ENCODE results near the gene PTPRN2.

The PTPRN2 gene

DNA sequence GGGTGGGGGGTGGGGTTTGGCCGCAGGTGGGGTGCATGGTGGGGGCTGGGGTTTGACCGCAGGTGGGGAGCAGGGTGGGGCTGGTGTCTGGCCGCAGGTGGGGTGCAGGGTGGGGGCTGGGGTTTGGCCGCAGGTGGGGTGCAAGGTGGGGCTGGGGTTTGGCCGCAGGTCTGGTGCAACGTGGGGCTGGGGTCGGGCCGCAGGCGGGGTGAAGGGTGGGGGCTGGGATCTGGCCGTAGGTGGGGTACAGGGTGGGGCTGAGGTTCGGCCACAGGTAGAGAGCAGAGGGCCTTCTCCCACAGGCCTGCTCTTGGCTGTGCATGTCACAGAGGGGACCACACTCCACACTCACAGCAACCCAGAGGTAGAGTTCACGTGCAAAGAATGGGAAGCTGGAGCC, 586.6 kb downstream of the PTPRN2 start:
- no peak for DNase-seq (ENCODE audit: low read depth)
- no peak for TF ChIP-seq POLR2A (IDR thresholded peaks at IDR 0.05; ENCODE audit: extremely low read depth, insufficient read length)
- no peak for TF ChIP-seq MYC (IDR thresholded peaks at IDR 0.05; ENCODE audit: low read depth, low read length)
- TF ChIP-seq, protein P1, sequence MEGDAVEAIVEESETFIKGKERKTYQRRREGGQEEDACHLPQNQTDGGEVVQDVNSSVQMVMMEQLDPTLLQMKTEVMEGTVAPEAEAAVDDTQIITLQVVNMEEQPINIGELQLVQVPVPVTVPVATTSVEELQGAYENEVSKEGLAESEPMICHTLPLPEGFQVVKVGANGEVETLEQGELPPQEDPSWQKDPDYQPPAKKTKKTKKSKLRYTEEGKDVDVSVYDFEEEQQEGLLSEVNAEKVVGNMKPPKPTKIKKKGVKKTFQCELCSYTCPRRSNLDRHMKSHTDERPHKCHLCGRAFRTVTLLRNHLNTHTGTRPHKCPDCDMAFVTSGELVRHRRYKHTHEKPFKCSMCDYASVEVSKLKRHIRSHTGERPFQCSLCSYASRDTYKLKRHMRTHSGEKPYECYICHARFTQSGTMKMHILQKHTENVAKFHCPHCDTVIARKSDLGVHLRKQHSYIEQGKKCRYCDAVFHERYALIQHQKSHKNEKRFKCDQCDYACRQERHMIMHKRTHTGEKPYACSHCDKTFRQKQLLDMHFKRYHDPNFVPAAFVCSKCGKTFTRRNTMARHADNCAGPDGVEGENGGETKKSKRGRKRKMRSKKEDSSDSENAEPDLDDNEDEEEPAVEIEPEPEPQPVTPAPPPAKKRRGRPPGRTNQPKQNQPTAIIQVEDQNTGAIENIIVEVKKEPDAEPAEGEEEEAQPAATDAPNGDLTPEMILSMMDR (IDR thresholded peaks at IDR 0.05; ENCODE audit: low read depth, low read length), result no peak
- TF ChIP-seq, protein P2, sequence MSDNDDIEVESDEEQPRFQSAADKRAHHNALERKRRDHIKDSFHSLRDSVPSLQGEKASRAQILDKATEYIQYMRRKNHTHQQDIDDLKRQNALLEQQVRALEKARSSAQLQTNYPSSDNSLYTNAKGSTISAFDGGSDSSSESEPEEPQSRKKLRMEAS (IDR thresholded peaks at IDR 0.05; ENCODE audit: low read depth, low read length), result no peak
- H3K4me3 ChIP-seq (ENCODE audit: low read depth, low read length), result no peak overlapping the region

DNA sequence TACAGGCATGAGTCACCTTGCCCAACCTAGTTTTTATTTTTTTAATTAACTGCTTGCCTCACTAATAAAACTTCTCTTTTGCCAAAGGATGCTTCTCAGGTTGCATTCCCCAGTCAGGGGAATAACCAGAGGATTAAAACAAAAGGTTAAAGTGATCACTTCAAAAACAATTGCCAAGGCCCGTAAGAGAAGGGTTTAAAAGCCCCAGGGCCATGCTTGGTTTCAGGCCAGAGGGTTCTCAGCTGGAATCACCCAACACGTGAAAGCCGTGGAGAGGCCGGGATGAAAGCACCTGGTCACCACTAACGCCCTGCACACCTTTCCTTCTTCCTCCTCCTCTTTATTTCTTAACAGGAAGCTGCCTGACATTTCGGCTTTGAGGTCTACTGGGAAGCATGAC, 587.5 kb downstream of the PTPRN2 start:
- H3K4me3 ChIP-seq (ENCODE audit: low read depth, low read length), result no peak overlapping the region
- no peak for DNase-seq (ENCODE audit: low read depth)
- TF ChIP-seq, protein P1 (IDR thresholded peaks at IDR 0.05; ENCODE audit: low read depth, low read length), result no peak
- TF ChIP-seq MYC (IDR thresholded peaks at IDR 0.05; ENCODE audit: low read depth, low read length) (no peak), POLR2A (IDR thresholded peaks at IDR 0.05; ENCODE audit: extremely low read depth, insufficient read length) (no peak)
- TF ChIP-seq, protein P2 (IDR thresholded peaks at IDR 0.05; ENCODE audit: low read depth, low read length), result no peak

DNA sequence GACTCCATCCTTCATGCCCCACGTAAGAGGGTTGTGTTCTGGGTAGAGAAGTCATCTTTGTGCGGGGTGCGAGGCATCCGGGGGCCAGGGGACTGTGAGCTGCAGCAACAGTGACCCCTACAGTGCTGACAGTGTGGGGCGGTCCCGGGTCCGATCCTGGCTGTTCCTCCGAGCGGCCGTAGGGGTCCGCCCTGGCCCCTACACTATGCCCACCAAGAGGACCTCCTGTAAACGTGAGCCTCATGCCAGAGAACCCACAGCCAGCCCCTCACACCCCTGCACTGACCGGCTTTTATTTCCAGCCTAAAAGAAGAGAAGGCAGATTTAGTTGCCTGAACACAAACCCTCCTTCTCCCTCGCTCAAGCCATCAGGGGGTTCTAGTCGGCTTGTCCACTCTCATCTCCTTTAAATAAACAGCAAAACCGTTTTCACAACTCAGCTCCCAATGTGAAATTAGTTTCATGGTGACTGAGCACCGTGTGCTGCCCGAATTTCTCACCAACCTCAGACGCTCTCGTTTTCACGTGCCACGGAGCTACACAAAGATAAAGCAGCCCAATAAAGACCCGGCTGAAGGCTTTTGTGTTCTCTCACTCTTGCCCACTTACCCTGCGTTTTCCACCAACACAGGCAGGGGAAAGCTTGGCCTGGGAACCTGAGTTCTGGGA, 588.6 kb downstream of the PTPRN2 start:
- H3K4me3 ChIP-seq (ENCODE audit: low read depth, low read length), result no peak overlapping the region
- no peak for DNase-seq (ENCODE audit: low read depth)
- TF ChIP-seq, protein P2 (IDR thresholded peaks at IDR 0.05; ENCODE audit: low read depth, low read length), result no peak
- no peak for TF ChIP-seq MYC (IDR thresholded peaks at IDR 0.05; ENCODE audit: low read depth, low read length)
- TF ChIP-seq POLR2A (IDR thresholded peaks at IDR 0.05; ENCODE audit: extremely low read depth, insufficient read length), result no peak
- TF ChIP-seq, protein P1 (IDR thresholded peaks at IDR 0.05; ENCODE audit: low read depth, low read length), result no peak

DNA sequence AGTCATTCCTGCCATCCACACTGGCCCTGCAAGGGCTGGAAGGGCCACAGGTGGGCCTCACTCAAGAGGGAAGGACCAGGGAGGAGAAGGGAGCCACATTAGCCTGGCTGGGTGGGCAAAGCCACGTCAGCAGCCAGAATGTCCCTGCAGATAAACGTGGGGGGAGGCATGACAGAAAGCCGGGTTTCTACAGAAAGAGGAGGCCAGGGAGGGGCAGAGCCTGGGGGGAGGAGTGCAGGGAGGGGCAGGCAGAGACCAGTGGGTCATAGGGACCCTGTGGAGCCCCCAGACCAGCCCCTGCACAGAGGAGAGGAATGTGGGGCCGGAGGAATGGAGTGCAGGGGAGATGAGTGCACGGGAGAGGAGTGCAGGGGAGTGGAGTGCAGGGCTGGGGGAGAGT, 590.2 kb downstream of the PTPRN2 start:
- H3K4me3 ChIP-seq (ENCODE audit: low read depth, low read length), result no peak overlapping the region
- no peak for DNase-seq (ENCODE audit: low read depth)
- no peak for TF ChIP-seq MYC (IDR thresholded peaks at IDR 0.05; ENCODE audit: low read depth, low read length)
- TF ChIP-seq POLR2A (IDR thresholded peaks at IDR 0.05; ENCODE audit: extremely low read depth, insufficient read length), result no peak
- TF ChIP-seq, protein P2 (IDR thresholded peaks at IDR 0.05; ENCODE audit: low read depth, low read length), result no peak
- TF ChIP-seq, protein P1 (IDR thresholded peaks at IDR 0.05; ENCODE audit: low read depth, low read length), result no peak

DNA sequence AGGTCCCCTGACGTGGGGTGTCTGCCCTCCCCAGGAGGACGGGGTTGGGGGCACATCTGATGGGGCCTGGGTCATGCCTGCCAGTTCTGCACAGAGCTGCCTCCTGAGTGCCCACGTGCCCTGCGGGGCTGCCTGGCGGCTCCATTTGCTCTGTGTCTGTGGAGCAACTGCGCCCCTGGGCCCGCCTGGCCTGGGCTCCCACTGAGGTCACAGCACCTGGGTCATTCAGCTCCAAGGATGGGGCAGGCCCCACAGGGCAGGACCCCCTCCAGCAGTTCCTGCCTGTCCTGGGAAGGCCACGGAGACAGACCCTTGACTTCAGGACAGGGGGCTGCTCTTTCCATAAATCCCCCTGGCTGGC, 590.6 kb downstream of the PTPRN2 start:
- H3K4me3 ChIP-seq (ENCODE audit: low read depth, low read length), result no peak overlapping the region
- DNase-seq (ENCODE audit: low read depth), result no peak
- TF ChIP-seq, protein P1 (IDR thresholded peaks at IDR 0.05; ENCODE audit: low read depth, low read length), result no peak
- no peak for TF ChIP-seq POLR2A (IDR thresholded peaks at IDR 0.05; ENCODE audit: extremely low read depth, insufficient read length)
- TF ChIP-seq, protein P2 (IDR thresholded peaks at IDR 0.05; ENCODE audit: low read depth, low read length), result no peak
- no peak for TF ChIP-seq MYC (IDR thresholded peaks at IDR 0.05; ENCODE audit: low read depth, low read length)
